Iris pigment epithelial cell (primary cell): ENCODE results near the gene C1orf56.
A peak's percentile ranks its signal among the peaks of the same experiment; 100 is the strongest.

Experiments used
- DNase-seq: peaks from one replicate; pipeline ENCODE4 v3.0.0-alpha.2; 2011; ENCODE audit warnings: low read depth

C1orf56 gene

DNA sequence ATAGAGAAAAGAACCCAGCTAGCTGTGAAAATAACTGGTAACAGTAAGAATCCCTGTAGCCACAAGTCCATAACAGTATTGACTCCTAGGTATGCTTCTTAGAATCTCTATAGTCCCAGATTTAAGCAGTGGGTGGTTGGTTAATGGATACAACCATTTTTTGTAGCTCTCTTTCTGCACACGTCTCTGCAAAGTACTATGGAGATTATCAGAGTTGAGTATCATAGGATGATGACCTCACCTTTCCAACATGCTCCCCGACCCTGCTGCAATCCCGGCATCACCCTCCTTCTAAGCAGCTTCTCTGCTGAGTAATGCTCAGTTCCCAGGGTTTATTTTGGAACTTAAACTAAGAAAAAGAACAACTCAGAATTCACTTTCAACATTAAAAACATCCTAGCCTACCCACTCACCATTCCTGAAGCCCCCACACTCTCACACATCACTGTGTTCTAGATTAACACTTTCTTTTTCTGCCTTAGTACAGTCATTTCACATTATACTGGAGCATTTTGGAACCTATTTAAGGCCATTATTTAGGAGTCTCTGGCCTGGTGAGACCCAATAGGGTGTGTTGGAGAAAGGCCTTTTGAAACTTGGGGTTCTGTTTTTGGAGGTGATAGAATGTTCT lies 15.3 kb downstream of the C1orf56 start:
- DNase-seq, result peak; percentile 96

DNA sequence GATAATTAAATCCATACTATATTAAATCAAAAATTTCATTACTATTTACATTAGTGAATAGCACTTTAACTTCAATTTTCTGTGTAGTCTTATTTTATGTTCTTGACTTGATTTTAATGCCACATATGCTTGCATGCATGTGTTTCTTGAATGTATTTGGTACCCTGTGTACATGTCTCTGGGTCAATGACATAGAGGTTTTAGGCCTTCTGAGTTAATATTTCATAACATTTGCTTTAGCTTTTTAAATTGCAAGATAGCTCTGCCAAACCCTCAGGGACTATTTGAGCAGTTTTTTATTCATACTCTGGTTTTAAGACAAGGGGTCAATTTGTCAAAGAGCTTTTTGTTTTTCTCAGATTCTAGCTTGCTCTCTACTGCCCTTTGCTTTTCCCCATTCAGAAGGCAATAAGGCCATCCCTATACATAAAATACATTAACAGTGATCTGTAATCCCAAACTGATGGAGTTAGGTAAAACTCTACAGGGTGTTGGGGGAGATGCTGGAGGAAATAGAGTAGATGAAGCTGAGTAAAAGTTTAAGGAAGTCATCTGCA lies 17.6 kb downstream of the C1orf56 start:
- no peak for DNase-seq

DNA sequence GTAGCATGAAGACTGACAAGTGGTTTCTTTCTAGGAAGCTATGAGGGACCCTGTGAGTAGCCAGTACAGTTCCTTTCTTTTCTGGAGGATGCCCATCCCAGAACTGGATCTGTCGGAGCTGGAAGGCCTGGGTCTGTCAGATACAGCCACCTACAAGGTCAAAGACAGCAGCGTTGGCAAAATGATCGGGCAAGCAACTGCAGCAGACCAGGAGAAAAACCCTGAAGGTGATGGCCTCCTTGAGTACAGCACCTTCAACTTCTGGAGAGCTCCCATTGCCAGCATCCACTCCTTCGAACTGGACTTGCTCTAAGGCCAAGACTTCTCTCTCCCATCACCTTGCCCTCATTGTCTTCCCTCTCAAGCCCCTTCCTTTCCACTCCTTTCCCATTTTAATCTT lies 19.6 kb downstream of the C1orf56 start:
- no peak for DNase-seq

DNA sequence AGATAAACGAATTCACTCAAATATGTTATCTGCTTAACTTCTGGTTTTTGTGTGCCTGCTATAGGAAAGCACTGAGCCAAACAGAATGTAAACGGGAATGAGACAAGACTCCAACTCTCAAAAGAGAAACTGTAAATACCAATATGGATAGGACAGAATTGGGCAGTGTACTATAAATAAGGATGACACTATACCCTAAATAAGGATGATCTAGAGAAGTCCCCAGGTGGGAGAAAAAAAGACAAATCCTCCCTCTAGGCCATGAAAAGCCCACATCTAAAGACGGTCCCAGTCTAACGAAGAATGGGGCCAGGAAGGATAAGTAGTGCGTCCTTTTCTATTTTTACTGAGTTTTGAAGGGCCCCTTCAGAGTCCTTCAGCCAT lies 21.5 kb downstream of the C1orf56 start:
- DNase-seq, result no peak

DNA sequence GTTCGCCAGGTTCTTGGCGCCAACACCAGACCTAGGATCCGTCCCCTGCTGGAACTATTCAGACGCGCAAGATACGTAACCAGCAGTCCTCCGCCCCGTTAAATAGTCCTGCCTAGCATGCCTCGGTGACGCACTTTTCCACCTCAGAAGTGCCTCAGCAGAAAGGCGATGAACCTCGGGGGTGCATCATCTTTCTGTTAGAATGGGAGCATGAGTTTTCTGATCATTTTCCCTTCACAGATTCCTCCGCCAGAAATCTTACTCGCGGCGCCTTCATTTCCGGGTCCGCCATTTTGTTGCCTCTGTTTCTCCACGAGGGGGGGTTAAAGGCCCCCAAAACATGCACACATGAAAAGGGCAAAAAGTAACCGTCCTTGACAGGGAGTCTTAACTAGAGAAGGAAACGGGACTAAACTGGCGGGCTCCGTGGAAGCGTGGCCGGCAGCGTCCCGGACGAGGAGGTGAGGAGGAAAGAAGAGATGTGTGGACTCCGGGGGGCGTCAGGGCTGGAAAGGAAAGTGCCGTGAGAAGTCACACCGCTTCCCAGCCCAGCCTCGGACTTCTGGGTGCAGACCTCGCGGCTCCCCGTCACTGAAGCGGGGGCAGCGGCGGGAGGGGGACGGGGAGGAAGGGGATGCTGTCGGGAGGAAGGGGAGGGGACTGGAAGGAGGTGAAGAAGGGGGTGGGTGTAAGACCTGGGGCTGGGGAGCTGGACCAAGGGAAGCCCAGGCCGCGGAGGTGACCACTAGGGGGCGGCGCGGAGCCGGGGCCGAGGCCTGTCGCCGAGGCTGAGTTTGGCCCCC lies 23.1 kb downstream of the C1orf56 start, which contains the start of gene GABPB2:
TSS of gene GABPB2 (plus strand) at position 288 of the 803 bp plus-strand sequence. CDS start 17,429 bp downstream, outside the sequence.
- DNase-seq, result peak; percentile 99

DNA sequence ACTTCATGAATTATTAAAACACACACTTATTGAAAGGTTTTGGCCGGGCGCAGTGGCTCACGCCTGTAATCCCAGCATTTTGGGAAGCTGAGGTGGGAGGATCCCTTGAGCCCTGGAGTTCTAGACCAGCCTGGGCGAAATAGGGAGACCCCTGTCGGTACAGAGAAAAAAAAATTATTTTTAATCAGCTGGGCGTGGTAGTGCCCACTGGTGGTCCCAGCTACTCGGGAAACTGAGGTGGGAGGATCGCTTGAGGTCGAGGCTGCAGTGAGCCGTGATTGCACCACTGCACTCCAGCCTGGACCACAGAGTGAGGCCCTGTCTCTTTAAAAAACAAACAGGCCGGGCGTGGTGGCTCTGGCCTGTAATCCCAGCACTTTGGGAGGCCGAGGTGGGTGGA lies 24.7 kb downstream of the C1orf56 start:
- no peak for DNase-seq

DNA sequence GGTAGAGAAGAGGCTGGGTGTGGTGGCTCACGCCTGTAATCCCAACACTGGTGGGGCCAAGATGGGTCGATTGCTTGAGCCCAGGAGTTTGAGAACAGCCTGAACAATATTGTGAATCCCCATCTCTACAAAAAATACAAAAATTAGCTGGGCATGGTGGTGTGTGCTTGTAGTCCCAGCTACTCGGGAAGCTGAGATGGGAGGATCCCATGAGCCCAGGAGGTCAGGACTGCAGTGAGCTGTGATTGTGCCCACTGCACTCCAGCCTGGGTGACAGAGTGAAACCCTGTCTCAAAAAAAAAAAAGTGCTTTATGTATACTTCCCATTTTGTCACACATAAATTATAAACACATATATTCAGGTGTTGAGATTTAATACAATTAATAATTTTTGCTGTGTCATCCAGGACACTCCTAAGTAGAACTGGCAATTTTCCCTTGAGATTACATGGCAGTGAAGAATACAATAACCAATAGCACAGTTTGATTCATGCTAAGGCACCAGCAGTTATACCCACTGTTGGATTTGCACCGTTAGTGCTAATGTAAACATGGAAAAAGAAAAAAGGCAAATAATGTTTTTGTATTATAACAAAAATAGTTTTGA lies 38.5 kb downstream of the C1orf56 start:
- DNase-seq, result no peak

DNA sequence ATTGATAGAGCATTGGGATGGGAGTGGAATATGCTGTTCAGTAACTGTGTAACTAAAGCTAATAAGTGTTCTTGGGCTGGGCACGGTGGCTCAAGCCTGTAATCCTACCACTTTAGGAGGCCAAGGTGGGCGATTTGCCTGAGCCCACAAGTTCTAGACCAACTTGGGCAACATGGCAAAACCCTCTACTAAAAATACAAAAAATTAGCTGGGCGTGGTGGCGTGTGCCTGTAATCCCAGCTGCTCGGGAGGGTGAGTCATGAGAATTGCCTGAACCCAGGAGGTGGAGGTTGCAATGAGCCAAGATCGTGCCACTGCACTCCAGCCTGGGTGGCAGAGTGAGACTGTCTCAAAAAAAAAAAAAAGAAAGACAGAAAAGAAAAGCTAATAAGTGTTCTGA lies 49.9 kb downstream of the C1orf56 start:
- peak; percentile 22 for DNase-seq

DNA sequence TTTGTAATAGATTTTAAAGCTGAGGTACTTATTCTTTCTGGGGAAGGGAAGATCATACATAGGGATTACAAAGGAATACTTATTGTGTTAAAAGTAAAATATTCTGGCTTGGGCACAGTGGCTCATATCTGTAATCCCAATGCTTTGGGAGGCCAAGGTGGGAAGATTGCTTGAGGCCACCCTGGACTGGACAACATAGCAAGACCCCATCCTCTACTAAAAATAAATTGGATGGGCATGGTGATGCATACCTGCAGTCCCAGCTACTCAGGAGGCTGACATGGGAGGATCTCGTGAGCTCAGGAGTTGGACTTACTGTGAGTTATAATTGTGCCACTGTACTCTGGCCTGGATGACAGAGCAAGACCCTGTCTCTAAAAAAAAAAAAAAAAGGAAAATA lies 50.6 kb downstream of the C1orf56 start:
- DNase-seq, result no peak
